H9 (cell line): ENCODE results near the gene HEG1. TPM values are rescaled to one million over a fixed set of nuclear protein-coding genes. Genes with fewer than 3 reads are reported as not detected.

ENCODE experiments used
- DNase-seq: peaks from one replicate; pipeline ENCODE4 v3.0.0-alpha.2; 2017
- H2AFZ ChIP-seq: one replicate; pipeline ENCODE4 v1.6.1; 2013; ENCODE audit warnings: mild to moderate bottlenecking, low read length, control low read depth, moderate library complexity
- H2AK5ac ChIP-seq: 2 replicates; pipeline ENCODE4 v1.6.1; 2013; ENCODE audit warnings: low read length, control low read depth, mixed read lengths; ENCODE audit not compliant: insufficient read length
- H2BK120ac ChIP-seq: one replicate; pipeline ENCODE4 v1.6.1; 2013; ENCODE audit warnings: low read depth, mild to moderate bottlenecking, low read length, control low read depth, inconsistent platforms; ENCODE audit not compliant: poor library complexity, severe bottlenecking
- H2BK12ac ChIP-seq: 2 replicates; pipeline ENCODE4 v1.6.1; 2013; ENCODE audit warnings: low read length, control low read depth, mixed read lengths, low read depth; ENCODE audit not compliant: insufficient read length
- H2BK15ac ChIP-seq: 2 replicates; pipeline ENCODE4 v1.6.1; 2013; ENCODE audit warnings: low read depth, low read length, control low read depth
- H2BK20ac ChIP-seq: one replicate; pipeline ENCODE4 v1.6.1; 2013; ENCODE audit warnings: low read depth, mild to moderate bottlenecking, low read length, control low read depth, inconsistent platforms; ENCODE audit not compliant: poor library complexity, severe bottlenecking
- H2BK5ac ChIP-seq: 2 replicates; pipeline ENCODE4 v1.6.1; 2013; ENCODE audit warnings: low read length, control low read depth, mixed read lengths; ENCODE audit not compliant: insufficient read length
- H3K14ac ChIP-seq: 2 replicates; pipeline ENCODE4 v1.6.1; 2013; ENCODE audit warnings: low read length, control low read depth; ENCODE audit not compliant: insufficient read depth
- H3K18ac ChIP-seq: 2 replicates; pipeline ENCODE4 v1.6.1; 2013; ENCODE audit warnings: low read depth, mild to moderate bottlenecking, mixed read lengths, low read length, control low read depth; ENCODE audit not compliant: insufficient read length
- H3K23ac ChIP-seq: 2 replicates; pipeline ENCODE4 v1.6.1; 2013; ENCODE audit warnings: low read length, control low read depth, mixed read lengths, low read depth; ENCODE audit not compliant: insufficient read length
- H3K23me2 ChIP-seq: 2 replicates; pipeline ENCODE4 v1.6.1; 2013; ENCODE audit warnings: low read depth, mild to moderate bottlenecking, mixed read lengths, low read length, control low read depth; ENCODE audit not compliant: insufficient read length, poor library complexity, severe bottlenecking
- H3K27ac ChIP-seq: 2 replicates; pipeline ENCODE4 v1.5.1; 2013; ENCODE audit warnings: low read length, control low read depth, mixed read lengths, low read depth; ENCODE audit not compliant: insufficient read length
- H3K27me3 ChIP-seq: 2 replicates; pipeline ENCODE4 v1.6.1; 2013; ENCODE audit warnings: low read length, control low read depth, inconsistent platforms; ENCODE audit not compliant: insufficient read depth
- H3K4ac ChIP-seq: 2 replicates; pipeline ENCODE4 v1.6.1; 2013; ENCODE audit warnings: low read depth, mild to moderate bottlenecking, control low read depth, inconsistent platforms, low read length, moderate library complexity
- H3K4me1 ChIP-seq: 2 replicates; pipeline ENCODE4 v1.6.1; 2013; ENCODE audit warnings: low read length, control low read depth, inconsistent platforms; ENCODE audit not compliant: insufficient read depth
- H3K4me2 ChIP-seq: 2 replicates; pipeline ENCODE4 v1.6.1; 2013; ENCODE audit warnings: low read length, control low read depth, mixed read lengths; ENCODE audit not compliant: insufficient read length, insufficient read depth
- H3K56ac ChIP-seq: 2 replicates; pipeline ENCODE4 v1.6.1; 2013; ENCODE audit warnings: low read depth, mild to moderate bottlenecking, mixed read lengths, low read length, control low read depth; ENCODE audit not compliant: insufficient read length
- H3K79me1 ChIP-seq: 2 replicates; pipeline ENCODE4 v1.6.1; 2013; ENCODE audit warnings: low read depth, mild to moderate bottlenecking, moderate library complexity, low read length, control low read depth, inconsistent platforms; ENCODE audit not compliant: insufficient read depth, poor library complexity, severe bottlenecking
- H3K79me2 ChIP-seq: 2 replicates; pipeline ENCODE4 v1.6.1; 2013; ENCODE audit warnings: low read length, control low read depth, inconsistent platforms; ENCODE audit not compliant: insufficient read depth
- H3K9ac ChIP-seq: 2 replicates; pipeline ENCODE4 v1.6.1; 2013; ENCODE audit warnings: low read length, control low read depth, mixed read lengths; ENCODE audit not compliant: insufficient read length; ENCODE audit errors: extremely low read depth
- H3K9me3 ChIP-seq: one replicate; pipeline ENCODE4 v1.6.1; 2013; ENCODE audit warnings: low read depth, low read length, inconsistent platforms; ENCODE audit not compliant: control insufficient read depth
- H3T11ph ChIP-seq: one replicate; pipeline ENCODE4 v1.6.1; 2013; ENCODE audit warnings: mild to moderate bottlenecking, low read length, control low read depth, inconsistent platforms
- H4K20me1 ChIP-seq: one replicate; pipeline ENCODE4 v1.6.1; 2013; ENCODE audit not compliant: control insufficient read depth, insufficient read length, insufficient read depth
- H4K5ac ChIP-seq: 2 replicates; pipeline ENCODE4 v1.6.1; 2013; ENCODE audit warnings: low read depth, mild to moderate bottlenecking, mixed read lengths, low read length, control low read depth; ENCODE audit not compliant: insufficient read length
- H4K8ac ChIP-seq: replicated peaks from 2 replicates; pipeline ENCODE4 v1.6.1; 2013; ENCODE audit warnings: low read length, control low read depth, mixed read lengths, low read depth; ENCODE audit not compliant: insufficient read length
- H4K91ac ChIP-seq: 2 replicates; pipeline ENCODE4 v1.6.1; 2013; ENCODE audit warnings: low read depth, mild to moderate bottlenecking, moderate library complexity, mixed read lengths, low read length, control low read depth; ENCODE audit not compliant: insufficient read length
- H3K27ac Mint-ChIP-seq, 3 experiments: 2 replicates in 2 of 3; 3 replicates in 1 of 3; pipeline ENCODE4 v1.8.0; 2020 to 2021; ENCODE audit warnings: mixed read lengths in 3 of 3, mild to moderate bottlenecking in 1 of 3, moderate library complexity in 1 of 3
- H3K27me3 Mint-ChIP-seq: 2 replicates; pipeline ENCODE4 v1.8.0; 2021; ENCODE audit warnings: low read depth, mild to moderate bottlenecking, moderate library complexity, mixed read lengths
- H3K36me3 Mint-ChIP-seq, 3 experiments: 2 replicates in 2 of 3; 3 replicates in 1 of 3; pipeline ENCODE4 v1.8.0; 2020 to 2021; ENCODE audit warnings: low read depth in 3 of 3, mixed read lengths in 3 of 3; ENCODE audit not compliant: insufficient read depth in 1 of 3
- H3K4me1 Mint-ChIP-seq, 2 experiments: 2 replicates each; pipeline ENCODE4 v1.8.0; 2020; ENCODE audit warnings: mixed read lengths in 2 of 2
- H3K4me3 Mint-ChIP-seq, 2 experiments: 2 replicates in 1 of 2; 3 replicates in 1 of 2; pipeline ENCODE4 v1.8.0; 2020 to 2021; ENCODE audit warnings: mild to moderate bottlenecking in 2 of 2, mixed read lengths in 2 of 2, moderate library complexity in 1 of 2
- H3K9me3 Mint-ChIP-seq, 2 experiments: 2 replicates in 1 of 2; 3 replicates in 1 of 2; pipeline ENCODE4 v1.8.0; 2020; ENCODE audit warnings: mild to moderate bottlenecking in 2 of 2, mixed read lengths in 2 of 2, moderate library complexity in 1 of 2
- CTCF ChIP-seq: fragments of 200-600 bp; sonication (generic); conservative IDR thresholded peaks from 3 replicates; pipeline ENCODE4 v1.8.0; 2021; ENCODE audit warnings: antibody characterized with exemption, mild to moderate bottlenecking
- WGBS: extraction: QIAGEN DNeasy Blood & Tissue Kit; methylation state at CpG from one replicate; pipeline ENCODE4 v1.1.7; 2013; ENCODE audit warnings: missing lambda C conversion rate, low lambda C conversion rate, mixed read lengths; ENCODE audit not compliant: insufficient read length; ENCODE audit errors: extremely low coverage; 5-methylcytosine and 5-hydroxymethylcytosine counted together
- total RNA-seq: library from RNA; stranded (reverse); gene quantifications from 2 replicates; pipeline ENCODE4 v1.2.1, GENCODE V29; 2021

The HEG1 gene
- total RNA-seq, 1 experiment from 2014 or later, result 10.3 TPM

- no peaks in the 10 kb centered on the region for H3K79me2 ChIP-seq
- no peak overlapping the region for H3K14ac ChIP-seq
- no peak overlapping the region for H2BK15ac ChIP-seq
- H3K18ac ChIP-seq, result no peak overlapping the region
- Mint-ChIP-seq H3K27ac (no peak overlapping the region), H3K4me1 (no peaks in the 10 kb centered on the region), H3K27me3 (no peaks in the 10 kb centered on the region; the same call in 1 of the 2 replicates), H3K4me3 (no peak overlapping the region), H3K9me3 (no peaks in the 10 kb centered on the region), H3K36me3 (no peaks in the 10 kb centered on the region)
- H3K4me1 ChIP-seq, result no peaks in the 10 kb centered on the region
- no peaks in the 10 kb centered on the region for H3K23me2 ChIP-seq
- H3K23ac ChIP-seq, result no peak overlapping the region
- H3K27ac ChIP-seq, result no peak overlapping the region
- H2BK20ac ChIP-seq, result no peak overlapping the region
- no peak for TF ChIP-seq CTCF
- no peak for DNase-seq
- WGBS, result no CpG with 5 or more reads among the region's 4 CpGs
- no peak overlapping the region for H4K91ac ChIP-seq
- H2AFZ ChIP-seq, result no peak overlapping the region
- H3K4ac ChIP-seq, result no peak overlapping the region
- H2AK5ac ChIP-seq, result no peak overlapping the region
- H3K4me2 ChIP-seq, result no peak overlapping the region
- H3T11ph ChIP-seq, result no peak overlapping the region
- H4K8ac ChIP-seq, result no peak overlapping the region
- H3K27me3 ChIP-seq, result no peaks in the 10 kb centered on the region
- H2BK5ac ChIP-seq, result no peak overlapping the region
- no peak overlapping the region for H4K5ac ChIP-seq
- no peak overlapping the region for H2BK12ac ChIP-seq
- H3K9me3 ChIP-seq, result no peaks in the 10 kb centered on the region
- H2BK120ac ChIP-seq, result no peak overlapping the region
- H3K79me1 ChIP-seq, result no peaks in the 10 kb centered on the region
- H3K56ac ChIP-seq, result no peak overlapping the region
- no peak overlapping the region for H3K9ac ChIP-seq
- H4K20me1 ChIP-seq, result no peaks in the 10 kb centered on the region
These were observed 129.2 kb downstream of the HEG1 start for GRCh38 chr3:124926426-124927101.
